ENCODE data around the gene BBS9.

Gene BBS9

GRCh38 chr7:33156441-33156840 lies 27.1 kb downstream of the BBS9 start:
- Histone ChIP-seq H3K9me3 (ENCODE audit: insufficient read depth, low read length) (no peaks in the 10 kb centered on the region), H3K27me3 (ENCODE audit: low read depth, low read length) (no peaks in the 10 kb centered on the region), H3K4me3 (ENCODE audit: low read length) (no peak overlapping the region), H3K9ac (ENCODE audit: low read length) (no peak overlapping the region), H3K4me1 (ENCODE audit: low read length) (no peaks in the 10 kb centered on the region), H2AFZ (ENCODE audit: low read depth, low read length) (no peak overlapping the region), H3K4me2 (ENCODE audit: low read length) (no peak overlapping the region), H3K27ac (ENCODE audit: low read length) (no peak overlapping the region), H3K36me3 (replicated peaks; ENCODE audit: low read depth, low read length) (no peaks in the 10 kb centered on the region), H4K20me1 (ENCODE audit: insufficient read depth, low read length) (no peaks in the 10 kb centered on the region), H3K79me2 (ENCODE audit: low read length) (no peaks in the 10 kb centered on the region)
- TF ChIP-seq EZH2phosphoT487 (IDR thresholded peaks at IDR 0.05; ENCODE audit: low read depth): no peak
- TF ChIP-seq CTCF (IDR thresholded peaks at IDR 0.05; ENCODE audit: low read depth, low read length): no peak

GRCh38 chr7:33157311-33157710 lies 27.9 kb downstream of the BBS9 start:
- no peak overlapping the region for H3K27ac ChIP-seq (ENCODE audit: low read length)
- no peaks in the 10 kb centered on the region for H3K36me3 ChIP-seq (replicated peaks; ENCODE audit: low read depth, low read length)
- H4K20me1 ChIP-seq (ENCODE audit: insufficient read depth, low read length): no peaks in the 10 kb centered on the region
- H3K4me1 ChIP-seq (ENCODE audit: low read length): no peaks in the 10 kb centered on the region
- H3K79me2 ChIP-seq (ENCODE audit: low read length): no peaks in the 10 kb centered on the region
- H2AFZ ChIP-seq (ENCODE audit: low read depth, low read length): no peak overlapping the region
- no peaks in the 10 kb centered on the region for H3K27me3 ChIP-seq (ENCODE audit: low read depth, low read length)
- TF ChIP-seq CTCF (IDR thresholded peaks at IDR 0.05; ENCODE audit: low read depth, low read length) (no peak), EZH2phosphoT487 (IDR thresholded peaks at IDR 0.05; ENCODE audit: low read depth) (no peak)
- H3K4me3 ChIP-seq (ENCODE audit: low read length): no peak overlapping the region
- H3K9ac ChIP-seq (ENCODE audit: low read length): no peak overlapping the region
- no peaks in the 10 kb centered on the region for H3K9me3 ChIP-seq (ENCODE audit: insufficient read depth, low read length)
- no peak overlapping the region for H3K4me2 ChIP-seq (ENCODE audit: low read length)

GRCh38 chr7:33157781-33158180 lies 28.4 kb downstream of the BBS9 start:
- H3K27ac ChIP-seq (ENCODE audit: low read length): no peak overlapping the region
- H3K4me1 ChIP-seq (ENCODE audit: low read length): no peaks in the 10 kb centered on the region
- no peak overlapping the region for H3K9ac ChIP-seq (ENCODE audit: low read length)
- H3K27me3 ChIP-seq (ENCODE audit: low read depth, low read length): no peaks in the 10 kb centered on the region
- no peaks in the 10 kb centered on the region for H3K9me3 ChIP-seq (ENCODE audit: insufficient read depth, low read length)
- no peak overlapping the region for H2AFZ ChIP-seq (ENCODE audit: low read depth, low read length)
- no peak overlapping the region for H3K4me2 ChIP-seq (ENCODE audit: low read length)
- H3K4me3 ChIP-seq (ENCODE audit: low read length): no peak overlapping the region
- H3K36me3 ChIP-seq (replicated peaks; ENCODE audit: low read depth, low read length): no peaks in the 10 kb centered on the region
- no peaks in the 10 kb centered on the region for H4K20me1 ChIP-seq (ENCODE audit: insufficient read depth, low read length)
- TF ChIP-seq CTCF (IDR thresholded peaks at IDR 0.05; ENCODE audit: low read depth, low read length) (no peak), EZH2phosphoT487 (IDR thresholded peaks at IDR 0.05; ENCODE audit: low read depth) (no peak)
- H3K79me2 ChIP-seq (ENCODE audit: low read length): no peaks in the 10 kb centered on the region

GRCh38 chr7:33177876-33178275 lies 48.5 kb downstream of the BBS9 start:
- Histone ChIP-seq H4K20me1 (ENCODE audit: insufficient read depth, low read length) (no peaks in the 10 kb centered on the region), H3K9me3 (ENCODE audit: insufficient read depth, low read length) (no peaks in the 10 kb centered on the region)
- TF ChIP-seq EZH2phosphoT487 (IDR thresholded peaks at IDR 0.05; ENCODE audit: low read depth) (no peak), CTCF (IDR thresholded peaks at IDR 0.05; ENCODE audit: low read depth, low read length) (no peak)

More at GRCh38 chr7:33177876-33178275, 48.5 kb downstream of the BBS9 start:
- Histone ChIP-seq H3K79me2 (ENCODE audit: low read length) (no peaks in the 10 kb centered on the region), H2AFZ (ENCODE audit: low read depth, low read length) (no peak overlapping the region), H3K4me3 (ENCODE audit: low read length) (no peak overlapping the region), H3K4me1 (ENCODE audit: low read length) (no peaks in the 10 kb centered on the region), H3K27me3 (ENCODE audit: low read depth, low read length) (no peaks in the 10 kb centered on the region), H3K4me2 (ENCODE audit: low read length) (no peak overlapping the region), H3K36me3 (replicated peaks; ENCODE audit: low read depth, low read length) (no peaks in the 10 kb centered on the region), H3K9ac (ENCODE audit: low read length) (no peak overlapping the region), H3K27ac (ENCODE audit: low read length) (no peak overlapping the region)

All from OCI-LY3 (cell line).